Activated CD8-positive, alpha-beta memory T cell treated with anti-CD3 and anti-CD28 coated beads, Interleukin-2, amount 50 U/mL, for 48 hours (primary cell): ENCODE results near the gene TRPV6.

Source experiments
- DNase-seq: peaks from one replicate; pipeline ENCODE4 v3.0.0-alpha.2; 2020

TRPV6 gene

GRCh38 chr7:142882338-142882678 is 3.2 kb downstream of the TRPV6 start:
- DNase-seq = peak; percentile 15

DNA sequence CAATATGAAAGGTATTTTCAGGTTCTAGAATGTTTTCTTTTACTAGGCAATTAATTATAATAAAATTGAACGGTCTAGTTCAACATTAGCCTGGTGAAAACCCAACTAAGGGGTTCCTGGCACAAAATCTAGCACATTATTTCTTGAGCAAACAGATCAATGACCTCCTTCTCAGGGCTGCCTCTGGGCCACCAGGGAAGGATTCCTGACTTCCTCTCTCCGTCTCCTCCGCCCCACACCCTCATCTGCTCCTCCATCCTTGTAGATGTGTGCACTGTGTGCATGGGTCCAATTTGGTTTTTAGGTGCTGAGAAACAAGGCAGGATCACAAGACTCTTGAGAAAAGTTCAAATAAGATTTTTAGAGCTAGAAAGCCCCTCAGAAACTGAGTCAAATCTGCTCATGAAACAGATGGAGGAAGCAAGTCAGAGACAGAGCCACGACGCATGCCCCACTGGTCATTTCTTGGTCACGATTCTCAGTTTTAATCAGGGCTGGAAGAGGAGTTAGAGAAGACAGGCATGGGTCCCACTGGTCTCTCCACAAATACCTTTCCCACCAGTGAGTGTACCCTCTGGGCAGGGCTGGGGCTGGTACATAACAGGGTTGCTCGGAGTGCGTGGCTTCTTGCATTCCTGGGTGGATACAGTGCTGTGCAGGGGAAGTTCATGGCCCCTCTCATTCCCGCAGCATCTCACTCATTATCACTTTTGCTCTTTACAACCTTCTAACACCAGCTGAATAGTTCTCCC is 3.8 kb downstream of the TRPV6 start:
- DNase-seq = peak; percentile 33

- DNase-seq = peak; percentile 66
Observed at GRCh38 chr7:142880876-142881505, 4.6 kb downstream of the TRPV6 start.

GRCh38 chr7:142879060-142879459 is 6.5 kb downstream of the TRPV6 start:
- DNase-seq = no peak

DNA sequence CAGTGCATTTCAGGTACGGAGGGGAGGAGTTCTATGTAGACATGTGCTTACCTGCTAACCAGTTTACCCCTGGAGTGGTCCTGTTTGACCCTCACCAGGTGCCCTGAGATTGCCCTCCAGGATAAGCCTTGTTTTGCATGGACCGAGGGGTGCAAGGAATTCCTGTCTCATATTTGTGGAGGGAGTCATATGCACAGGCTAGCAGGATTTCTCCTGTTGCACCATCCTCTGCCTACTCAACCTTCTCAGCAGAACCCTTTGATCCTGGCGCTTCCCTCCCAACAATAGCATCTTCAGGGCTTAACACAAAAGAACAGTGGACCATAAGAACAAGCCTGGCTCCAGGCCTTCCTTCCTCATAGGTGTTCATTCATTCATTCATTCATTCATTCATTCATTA is 7.2 kb downstream of the TRPV6 start:
- no peak for DNase-seq

- DNase-seq = no peak
Observed at GRCh38 chr7:142876991-142877910, 8.3 kb downstream of the TRPV6 start.

DNA sequence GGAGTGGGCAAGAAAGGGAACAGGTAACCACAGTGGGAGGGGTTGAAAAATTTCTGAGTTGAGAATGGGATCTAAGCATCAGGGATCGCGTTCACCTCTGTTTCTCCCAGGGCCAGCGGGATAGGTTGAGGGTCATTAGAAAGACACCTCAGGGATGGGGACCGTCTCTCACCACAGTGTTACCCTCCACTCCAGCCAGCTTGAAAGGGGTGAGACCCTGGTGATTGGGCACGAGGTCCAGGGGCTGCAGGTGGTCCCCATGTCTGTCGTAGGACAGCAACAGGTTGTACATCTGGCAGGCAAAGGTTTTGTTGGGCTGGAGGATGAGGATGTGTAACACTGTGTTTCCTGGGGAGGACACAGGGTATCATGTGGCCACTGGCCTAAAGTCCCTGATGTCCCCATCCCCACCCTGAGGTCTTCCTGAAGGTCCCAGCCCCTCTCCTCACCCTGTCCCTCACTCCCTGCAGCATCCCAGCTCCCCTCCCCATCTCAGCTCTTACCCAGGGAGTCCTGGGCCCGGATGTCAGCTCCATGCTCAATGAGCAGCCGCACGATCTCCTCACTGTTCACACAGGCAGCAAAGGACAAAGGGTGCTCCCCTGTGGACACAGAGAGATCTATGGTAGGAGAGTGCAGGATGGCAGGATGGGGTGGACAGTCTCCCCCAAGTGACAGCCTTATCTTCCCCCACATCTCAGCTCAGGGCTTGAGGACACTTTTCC is 9.1 kb downstream of the TRPV6 start:
- no peak for DNase-seq

GRCh38 chr7:142875456-142875855 is 10.1 kb downstream of the TRPV6 start:
- no peak for DNase-seq

DNA sequence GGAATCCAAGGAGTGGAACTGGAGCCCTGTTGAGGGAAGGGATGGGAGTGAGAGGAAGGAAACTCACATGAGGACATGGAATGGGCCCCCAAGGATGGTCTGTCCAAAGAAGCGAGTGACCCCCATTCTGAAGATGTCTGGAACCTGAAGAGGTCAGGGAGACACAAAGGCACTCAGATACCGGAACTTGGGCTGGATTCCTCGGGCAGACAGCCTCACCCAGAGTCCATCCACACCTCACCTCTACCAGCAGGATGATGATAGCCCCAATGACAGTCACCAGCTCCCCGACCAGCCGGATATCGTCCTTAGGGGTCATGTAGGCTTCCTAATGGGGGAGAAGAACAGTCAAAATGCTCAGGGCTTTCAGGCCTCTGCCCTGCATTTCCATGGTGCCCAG is 10.7 kb downstream of the TRPV6 start:
- DNase-seq = no peak

DNA sequence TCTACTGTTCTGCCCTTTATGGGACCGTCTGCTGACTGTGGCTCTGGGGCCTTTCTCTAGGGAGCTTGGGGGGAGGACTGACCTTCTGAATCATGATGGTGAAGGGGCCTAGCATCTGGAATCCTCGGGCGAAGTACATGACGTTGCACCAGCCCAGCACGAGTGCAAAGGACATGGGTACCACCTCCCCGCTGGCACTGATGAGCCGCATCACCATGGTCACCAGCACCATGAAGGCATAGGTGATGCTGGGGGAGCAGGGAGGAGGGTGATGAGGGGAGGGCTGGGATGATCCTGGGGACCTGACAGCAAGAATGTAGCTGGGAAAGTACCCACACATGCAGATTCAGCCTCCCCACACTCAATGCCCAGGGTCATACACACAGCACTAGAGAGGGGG is 11.1 kb downstream of the TRPV6 start:
- DNase-seq = no peak

DNA sequence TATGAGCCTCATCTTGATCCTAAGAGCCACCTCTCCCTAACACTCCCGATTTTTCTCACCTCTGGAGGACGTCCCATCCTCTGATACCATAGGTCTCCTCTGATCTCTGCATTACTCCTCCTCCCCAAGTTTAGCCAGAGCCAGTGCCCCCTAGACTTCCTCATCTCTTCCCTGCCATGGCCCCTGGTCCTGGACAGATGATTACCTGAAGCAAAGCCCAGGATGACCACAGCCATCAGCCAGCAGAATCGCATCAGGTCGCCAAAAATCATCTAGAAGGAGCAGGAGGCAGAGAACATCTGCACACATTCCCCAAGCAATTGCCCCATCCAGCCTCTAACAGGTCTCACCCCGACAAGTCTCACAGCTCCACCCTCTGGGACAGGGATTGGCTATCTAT is 11.7 kb downstream of the TRPV6 start:
- no peak for DNase-seq

DNA sequence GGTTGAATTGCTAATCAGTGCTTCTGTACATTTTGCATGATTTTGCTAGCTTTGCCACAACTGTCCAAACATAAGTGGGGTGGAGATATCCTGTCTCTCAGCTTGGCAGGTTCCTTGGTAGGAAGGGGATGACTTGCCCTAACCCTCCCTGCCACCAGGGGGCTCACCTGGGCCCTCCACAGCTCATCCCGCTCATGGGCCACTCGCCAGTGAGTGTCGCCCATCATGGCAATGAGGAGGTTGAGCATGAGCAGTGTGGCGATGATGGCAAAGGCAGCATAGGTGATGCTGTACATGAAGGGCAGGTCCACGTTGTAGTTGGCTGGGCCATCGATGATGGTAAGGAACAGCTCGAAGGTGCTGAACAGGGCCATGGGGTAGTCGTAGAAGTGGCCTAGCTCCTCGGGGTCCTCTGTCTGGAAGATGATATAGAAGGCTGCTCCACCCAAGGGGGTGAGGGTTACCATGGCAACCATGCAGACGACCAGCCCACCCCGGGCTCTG is 12.2 kb downstream of the TRPV6 start:
- peak; percentile 75 for DNase-seq

GRCh38 chr7:142872106-142872675 is 13.4 kb downstream of the TRPV6 start:
- DNase-seq = peak; percentile 36

- DNase-seq = peak; percentile 32
Observed at GRCh38 chr7:142871260-142872105, 14.1 kb downstream of the TRPV6 start.

- peak; percentile 34 for DNase-seq
Observed at GRCh38 chr7:142870566-142871259, 14.8 kb downstream of the TRPV6 start.

GRCh38 chr7:142870147-142870559 is 15.4 kb downstream of the TRPV6 start:
- DNase-seq = peak; percentile 44

DNA sequence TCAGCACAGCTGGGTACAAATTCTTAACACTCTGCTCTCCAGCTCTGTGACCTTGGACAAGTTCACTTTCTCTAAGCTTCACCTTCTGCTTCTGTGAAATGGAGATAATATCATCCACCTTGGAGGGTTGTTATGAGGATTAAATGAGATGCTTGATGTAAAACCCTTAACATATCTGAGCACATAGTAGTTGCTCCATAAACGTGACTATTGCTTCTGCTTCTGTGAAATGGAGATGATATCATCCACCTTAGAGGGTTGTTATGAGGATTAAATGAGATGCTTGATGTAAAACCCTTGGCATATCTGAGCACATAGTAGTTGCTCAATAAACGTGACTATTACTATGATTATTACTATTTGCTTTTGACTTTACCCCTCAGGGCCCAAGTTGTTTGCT is 16.1 kb downstream of the TRPV6 start:
- DNase-seq = no peak

DNA sequence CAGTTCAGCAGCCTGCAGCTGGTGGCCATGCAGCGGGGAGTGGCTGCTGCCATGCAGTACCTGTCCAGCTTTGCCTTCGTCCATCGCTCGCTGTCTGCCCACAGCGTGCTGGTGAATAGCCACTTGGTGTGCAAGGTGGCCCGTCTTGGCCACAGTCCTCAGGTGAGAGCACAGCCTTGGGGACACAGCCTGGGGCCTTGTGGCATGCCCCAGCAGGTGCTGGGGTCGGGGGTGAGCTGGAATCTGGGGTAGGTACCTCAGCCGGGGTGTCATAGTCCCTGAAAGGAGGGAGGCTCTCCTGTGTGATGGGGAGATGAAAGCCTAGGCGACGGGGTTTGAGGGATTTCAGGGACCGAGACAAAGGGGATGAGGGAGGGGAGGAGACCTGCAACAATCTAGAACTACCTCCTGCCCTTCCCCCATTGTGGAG is 16.5 kb downstream of the TRPV6 start:
- DNase-seq = no peak

DNA sequence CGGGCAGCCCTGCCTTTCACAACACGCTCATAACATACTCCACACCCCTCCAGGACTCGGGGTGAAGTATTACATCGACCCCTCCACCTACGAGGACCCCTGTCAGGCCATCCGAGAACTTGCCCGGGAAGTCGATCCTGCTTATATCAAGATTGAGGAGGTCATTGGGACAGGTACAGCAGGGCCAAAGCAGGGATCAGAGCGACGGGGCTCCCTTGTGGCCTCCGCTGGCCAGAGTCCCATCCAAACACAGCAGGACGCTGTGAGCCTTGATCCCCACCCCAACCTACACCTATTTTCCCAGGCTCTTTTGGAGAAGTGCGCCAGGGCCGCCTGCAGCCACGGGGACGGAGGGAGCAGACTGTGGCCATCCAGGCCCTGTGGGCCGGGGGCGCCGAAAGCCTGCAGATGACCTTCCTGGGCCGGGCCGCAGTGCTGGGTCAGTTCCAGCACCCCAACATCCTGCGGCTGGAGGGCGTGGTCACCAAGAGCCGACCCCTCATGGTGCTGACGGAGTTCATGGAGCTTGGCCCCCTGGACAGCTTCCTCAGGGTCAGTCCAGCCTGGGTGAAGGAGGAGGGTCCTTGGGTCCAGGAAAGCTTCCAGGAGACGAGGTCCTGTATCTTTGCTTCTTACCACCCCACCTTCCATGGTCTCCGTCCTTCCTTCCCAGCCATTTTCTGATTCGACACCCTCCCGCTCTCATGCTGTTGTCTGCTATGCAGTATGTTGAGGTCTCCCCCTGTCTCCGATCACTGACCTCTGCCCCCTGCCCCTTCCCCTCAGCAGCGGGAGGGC is 17.2 kb downstream of the TRPV6 start:
- no peak for DNase-seq
